ENCODE data around the gene ALDH3A2. TPM values are rescaled to one million over a fixed set of nuclear protein-coding genes. Genes with fewer than 3 reads are reported as not detected.
"Not testable (repeated sequence)": the region's sequence is repeated elsewhere in the genome, so short reads cannot be mapped to it uniquely, and the experiment has no call there.

ALDH3A2 gene
- total RNA-seq, 1 donor from 2014 or later = 115 TPM

- peaks cover 26% of the 10 kb centered on the region for H3K4me1 ChIP-seq
- intact Hi-C loops (cut with DNase I) = no loop called here
- ATAC-seq = no peak
These were observed 14.5 kb downstream of the ALDH3A2 start for GRCh38 chr17:19663097-19663496.

GRCh38 chr17:19664136-19664820 is 15.7 kb downstream of the ALDH3A2 start:
- ATAC-seq = peak; percentile 93 to 94
- peaks cover 72% of the 10 kb centered on the region for H3K36me3 ChIP-seq

More at GRCh38 chr17:19663097-19663496, 14.5 kb downstream of the ALDH3A2 start:
- Histone ChIP-seq H3K9me3 (no peaks in the 10 kb centered on the region), H3K27me3 (ENCODE audit: low read depth) (no peaks in the 10 kb centered on the region), H3K27ac (peak overlapping the region; percentile 28), H3K4me3 (no peak overlapping the region), H3K36me3 (peaks cover 74% of the 10 kb centered on the region)
- TF ChIP-seq CTCF (IDR thresholded peaks at IDR 0.05) = no peak
- DNase-seq = no peak

GRCh38 chr17:19664821-19665181 is 16.2 kb downstream of the ALDH3A2 start:
- peak overlapping the region; percentile 38 for H3K27ac ChIP-seq
- H3K36me3 ChIP-seq = peaks cover 75% of the 10 kb centered on the region

More at GRCh38 chr17:19664136-19664820, 15.7 kb downstream of the ALDH3A2 start:
- intact Hi-C loops (cut with DNase I) = no loop called here
- Histone ChIP-seq H3K9me3 (no peaks in the 10 kb centered on the region), H3K4me1 (peaks cover 21% of the 10 kb centered on the region), H3K27me3 (ENCODE audit: low read depth) (no peaks in the 10 kb centered on the region), H3K4me3 (no peak overlapping the region), H3K27ac (peak overlapping the region; percentile 38)
- no peak for TF ChIP-seq CTCF (IDR thresholded peaks at IDR 0.05)
- DNase-seq = peak; percentile 71

GRCh38 chr17:19669680-19670079 is 21.1 kb downstream of the ALDH3A2 start:
- H3K4me3 ChIP-seq; ATAC-seq; H3K27me3 ChIP-seq (ENCODE audit: low read depth); intact Hi-C loops (cut with DNase I); H3K9me3 ChIP-seq; H3K27ac ChIP-seq; DNase-seq: not testable (repeated sequence)
- Histone ChIP-seq H3K4me1 (peaks cover 36% of the 10 kb centered on the region), H3K36me3 (peaks cover 60% of the 10 kb centered on the region)

More at GRCh38 chr17:19664821-19665181, 16.2 kb downstream of the ALDH3A2 start:
- Histone ChIP-seq H3K27me3 (ENCODE audit: low read depth) (no peaks in the 10 kb centered on the region), H3K4me3 (no peak overlapping the region), H3K4me1 (peaks cover 19% of the 10 kb centered on the region), H3K9me3 (no peaks in the 10 kb centered on the region)
- DNase-seq = no peak
- no peak for TF ChIP-seq CTCF (IDR thresholded peaks at IDR 0.05)
- intact Hi-C loops (cut with DNase I) = no loop called here
- ATAC-seq = peak; percentile 12 to 31

GRCh38 chr17:19670908-19671307 is 22.4 kb downstream of the ALDH3A2 start:
- DNase-seq (no peak), ATAC-seq (no peak)
- Histone ChIP-seq H3K4me1 (peaks cover 32% of the 10 kb centered on the region), H3K27me3 (ENCODE audit: low read depth) (no peaks in the 10 kb centered on the region), H3K9me3 (no peaks in the 10 kb centered on the region), H3K27ac (no peak overlapping the region), H3K4me3 (no peak overlapping the region), H3K36me3 (peaks cover 63% of the 10 kb centered on the region)
- TF ChIP-seq CTCF (IDR thresholded peaks at IDR 0.05) = no peak
- intact Hi-C loops (cut with DNase I) = no loop called here

GRCh38 chr17:19671433-19671832 is 22.9 kb downstream of the ALDH3A2 start:
- no peak for TF ChIP-seq CTCF (IDR thresholded peaks at IDR 0.05)
- H3K9me3 ChIP-seq = no peaks in the 10 kb centered on the region
- H3K27ac ChIP-seq = no peak overlapping the region
- peaks cover 63% of the 10 kb centered on the region for H3K36me3 ChIP-seq
- DNase-seq (no peak), ATAC-seq (no peak)
- H3K27me3 ChIP-seq (ENCODE audit: low read depth) = no peaks in the 10 kb centered on the region
- peaks cover 32% of the 10 kb centered on the region for H3K4me1 ChIP-seq
- intact Hi-C loops (cut with DNase I) = no loop called here
- H3K4me3 ChIP-seq = no peak overlapping the region
